Heart left ventricle (tissue), 16 donors: ENCODE measurements around the gene GRAMD2B. TPM values are rescaled to one million over a fixed set of nuclear protein-coding genes. Genes with fewer than 3 reads are reported as not detected.

Experiments
- ATAC-seq, 4 donors: fragments of 200-7000 bp; cut with Tn5 transposase; one replicate each; pipeline ENCODE4 v1.9.1; 2020 to 2022; ENCODE audit warnings: moderate library complexity in 4 of 4, mild to moderate bottlenecking in 3 of 4, moderate number of reproducible peaks in 1 of 4
- DNase-seq, 5 donors: peaks; one replicate each; pipeline ENCODE4 v3.0.0-alpha.2; 2020
- H3K27ac ChIP-seq, 12 donors: fragments of 200-600 bp; sonication (generic) in 4 of 12; one replicate each; pipeline versions ENCODE4 v1.5.0 to v1.8.0; 2016 to 2022; ENCODE audit warnings: mild to moderate bottlenecking in 2 of 12
- H3K27me3 ChIP-seq, 9 donors: fragments of 200-600 bp; sonication (generic) in 2 of 9; one replicate each; pipeline versions ENCODE4 v1.5.1 to v1.8.0; 2016 to 2022; ENCODE audit warnings: mild to moderate bottlenecking in 3 of 9
- H3K36me3 ChIP-seq, 9 donors: fragments of 200-600 bp; sonication (generic) in 2 of 9; one replicate each; pipeline versions ENCODE4 v1.5.0 to v1.8.0; 2018 to 2022; ENCODE audit warnings: mild to moderate bottlenecking in 2 of 9
- H3K4me1 ChIP-seq, 12 donors: fragments of 200-600 bp; sonication (generic) in 4 of 12; one replicate each; pipeline versions ENCODE4 v1.5.0 to v1.8.0; 2016 to 2022; ENCODE audit warnings: mild to moderate bottlenecking in 3 of 12
- H3K4me3 ChIP-seq, 12 donors: fragments of 200-600 bp; sonication (generic) in 4 of 12; one replicate each; pipeline versions ENCODE4 v1.5.0 to v1.8.0; 2017 to 2022; ENCODE audit warnings: mild to moderate bottlenecking in 9 of 12, moderate library complexity in 4 of 12
- H3K9me3 ChIP-seq, 12 donors: fragments of 200-600 bp; sonication (generic) in 4 of 12; one replicate each; pipeline versions ENCODE4 v1.5.0 to v1.8.0; 2016 to 2022; ENCODE audit warnings: mild to moderate bottlenecking in 1 of 12
- POLR2A ChIP-seq, 2 donors: fragments of 450-650 bp; IDR thresholded peaks; one replicate each; pipeline ENCODE4 v1.6.1; 2017; ENCODE audit warnings: antibody characterized with exemption in 2 of 2, mild to moderate bottlenecking in 2 of 2, moderate library complexity in 2 of 2
- WGBS, 4 donors: extraction: QIAGEN DNeasy Blood & Tissue Kit in 2 of 4; methylation state at CpG; one replicate each; pipeline versions ENCODE4 v1.1.5 to v1.1.7; 2013 to 2018; 5-methylcytosine and 5-hydroxymethylcytosine counted together
- intact Hi-C, 10 donors: fragments of 100-400 bp; cut with DNase I; formaldehyde crosslinking; loops; one replicate each; pipeline versions ENCODE4 v1.11.1 to v1.14.2; 2022
- polyA plus RNA-seq, 2 donors: library from polyadenylated mRNA; stranded (reverse); fragments of 200-250 nt; gene quantifications; one replicate each; pipeline ENCODE4 v1.2.3, GENCODE V29; 2013
- total RNA-seq, 9 donors: library from RNA; depleted of rRNA in 2 of 9; stranded (reverse); fragments of >200 nt in 2 of 9; fragmentation: NEBNext Ultra II Directional in 3 of 9; extraction: Animal tissue kit (Norgen Biotek cat#: 25700) in 3 of 9; gene quantifications; one replicate each; pipeline versions ENCODE4 v1.1.0 to v1.2.4, GENCODE V29; 2016 to 2023
- TF ChIP-seq, protein P1 (sequence below), 12 donors: fragments of 200-600 bp; sonication (generic) in 4 of 12; IDR thresholded peaks; one replicate each; pipeline versions ENCODE4 v1.5.0 to v1.8.0; 2018 to 2022; ENCODE audit warnings: antibody characterized with exemption in 12 of 12, mild to moderate bottlenecking in 5 of 12
- donor health status: ischemic (EF 13 %, LVEDD 7.1; RV severe dilation, severe dysfunction).
- donor health status: healthy with polysubstance abuse.
- donor health status: DM: no; HTN: yes; CAD: no.
- donor health status: DM: no; HTN: no; CAD: no.
- donor health status: ischemic (EF 25% LVEDD 6.9; RV normal size, moderate dysfunction).
- donor health status: ischemic (EF 25% LVEDD 5.7; RV mildly dilated, moderate dysfunction).
- donor health status: healthy.
- donor health status: DM: yes; HTN: yes; CAD: no.
- donor health status: ischemic (EF 35%, LVEDD 5.7; RV mildly dilated, moderate dysfunction).
- donor health status: nonischemic (EF 11% LVEDD 7.7; RV severe dilation, severe dysfunction).
- donor health status: DM: yes; HTN: yes; CAD: no.
- donor health status: PGD.
- donor health status: ischemic (EF 29% LVEDD 5.4; RV normal size, mild dysfunction).
- donor health status: nonischemic (EF 23%, LVEDD 6.1; RV moderate dilation, normal function).

The GRAMD2B gene
- total and polyA plus RNA-seq, 11 donors, result 7.4 to 50.4 (median 35.8) TPM

DNA sequence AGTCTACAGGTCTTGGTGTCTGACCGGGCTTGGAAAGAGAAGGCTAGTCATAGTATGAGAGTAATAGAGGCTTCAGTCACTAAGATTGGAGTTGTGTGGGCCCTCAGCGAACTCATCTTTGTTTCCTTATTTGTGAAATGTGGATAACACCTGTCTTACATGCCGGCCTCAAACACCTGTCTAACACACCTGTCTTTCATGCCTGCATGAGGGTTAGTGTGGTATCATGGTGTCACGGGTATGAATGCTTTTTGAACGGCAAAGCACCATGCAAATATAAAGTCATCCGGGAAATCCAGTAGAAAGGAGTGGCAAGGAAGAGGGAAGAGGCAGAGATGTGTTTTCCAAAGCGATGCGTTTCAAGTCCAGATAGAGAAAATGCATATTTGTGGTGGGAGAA lies 25.5 kb downstream of the GRAMD2B start:
- peaks cover 0 to 27% (median 14%) of the 10 kb centered on the region in 12 donors for H3K4me1 ChIP-seq
- intact Hi-C loops, result loop anchor here in 1 of 10 donors (2.0 kb wide), 1 partner anchor 76 kb away; no protein-coding TSS in a partner anchor
- TF ChIP-seq POLR2A (IDR thresholded peaks at IDR 0.05), result no peak
- TF ChIP-seq, protein P1, sequence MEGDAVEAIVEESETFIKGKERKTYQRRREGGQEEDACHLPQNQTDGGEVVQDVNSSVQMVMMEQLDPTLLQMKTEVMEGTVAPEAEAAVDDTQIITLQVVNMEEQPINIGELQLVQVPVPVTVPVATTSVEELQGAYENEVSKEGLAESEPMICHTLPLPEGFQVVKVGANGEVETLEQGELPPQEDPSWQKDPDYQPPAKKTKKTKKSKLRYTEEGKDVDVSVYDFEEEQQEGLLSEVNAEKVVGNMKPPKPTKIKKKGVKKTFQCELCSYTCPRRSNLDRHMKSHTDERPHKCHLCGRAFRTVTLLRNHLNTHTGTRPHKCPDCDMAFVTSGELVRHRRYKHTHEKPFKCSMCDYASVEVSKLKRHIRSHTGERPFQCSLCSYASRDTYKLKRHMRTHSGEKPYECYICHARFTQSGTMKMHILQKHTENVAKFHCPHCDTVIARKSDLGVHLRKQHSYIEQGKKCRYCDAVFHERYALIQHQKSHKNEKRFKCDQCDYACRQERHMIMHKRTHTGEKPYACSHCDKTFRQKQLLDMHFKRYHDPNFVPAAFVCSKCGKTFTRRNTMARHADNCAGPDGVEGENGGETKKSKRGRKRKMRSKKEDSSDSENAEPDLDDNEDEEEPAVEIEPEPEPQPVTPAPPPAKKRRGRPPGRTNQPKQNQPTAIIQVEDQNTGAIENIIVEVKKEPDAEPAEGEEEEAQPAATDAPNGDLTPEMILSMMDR (IDR thresholded peaks at IDR 0.05), result no peak
- H3K27me3 ChIP-seq, result no peaks in the 10 kb centered on the region
- WGBS, 4 donors, result 84 to 93% (median 88%) methylated on average over 8 of the region's 8 CpGs
- no peak overlapping the region for H3K27ac ChIP-seq
- no peaks in the 10 kb centered on the region for H3K9me3 ChIP-seq
- no peak for DNase-seq
- no peak for ATAC-seq
- H3K36me3 ChIP-seq, result peaks cover 0 to 9% (median 0%) of the 10 kb centered on the region in 9 donors
- no peak overlapping the region for H3K4me3 ChIP-seq

DNA sequence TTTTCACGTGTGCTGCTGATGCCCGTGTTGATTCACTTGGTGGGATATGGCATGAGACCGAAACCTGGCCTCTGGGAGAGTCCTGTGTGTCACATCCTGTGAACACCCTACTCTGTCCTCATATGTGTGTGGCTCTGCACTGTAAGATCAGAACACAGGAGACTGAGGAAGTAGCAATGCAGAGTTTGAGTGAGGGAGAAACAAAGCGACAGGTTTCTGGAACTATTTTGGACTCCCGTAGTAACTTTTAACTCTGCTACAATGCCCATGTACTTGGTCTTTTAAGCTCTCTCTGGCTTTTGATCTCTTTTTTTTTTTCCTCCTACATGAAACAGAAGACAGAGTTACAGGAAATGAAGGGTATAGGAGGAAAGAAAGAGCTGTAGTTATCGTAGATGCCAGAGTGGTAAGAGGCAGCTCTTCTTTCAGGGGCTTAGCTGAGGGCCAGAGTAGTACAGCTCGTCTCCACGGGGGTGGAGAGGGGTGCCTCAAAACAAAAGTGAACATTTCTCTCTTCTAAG lies 26.6 kb downstream of the GRAMD2B start:
- peaks cover 0 to 37% (median 21%) of the 10 kb centered on the region in 12 donors for H3K4me1 ChIP-seq
- intact Hi-C loops, result loop anchor here in 1 of 10 donors (2.0 kb wide), 1 partner anchor 77 kb away; no protein-coding TSS in a partner anchor
- WGBS, 4 donors, result 39 to 55% (median 45%) methylated on average over 8 of the region's 8 CpGs
- peak in 1 of 2 donors; percentile 30 for TF ChIP-seq POLR2A (IDR thresholded peaks at IDR 0.05)
- TF ChIP-seq, protein P1 (IDR thresholded peaks at IDR 0.05), result no peak
- ATAC-seq (peak; percentile 75 to 92 (median 83)), DNase-seq (peak in 1 of 5 donors; percentile 16)
- H3K9me3 ChIP-seq, result no peaks in the 10 kb centered on the region
- peaks cover 0 to 9% (median 0%) of the 10 kb centered on the region in 9 donors for H3K36me3 ChIP-seq
- H3K4me3 ChIP-seq, result peak overlapping the region in 5 of 12 donors; percentile 1 to 15 (median 8)
- peak overlapping the region in 10 of 12 donors; percentile 9 to 76 (median 42) for H3K27ac ChIP-seq
- no peaks in the 10 kb centered on the region for H3K27me3 ChIP-seq

DNA sequence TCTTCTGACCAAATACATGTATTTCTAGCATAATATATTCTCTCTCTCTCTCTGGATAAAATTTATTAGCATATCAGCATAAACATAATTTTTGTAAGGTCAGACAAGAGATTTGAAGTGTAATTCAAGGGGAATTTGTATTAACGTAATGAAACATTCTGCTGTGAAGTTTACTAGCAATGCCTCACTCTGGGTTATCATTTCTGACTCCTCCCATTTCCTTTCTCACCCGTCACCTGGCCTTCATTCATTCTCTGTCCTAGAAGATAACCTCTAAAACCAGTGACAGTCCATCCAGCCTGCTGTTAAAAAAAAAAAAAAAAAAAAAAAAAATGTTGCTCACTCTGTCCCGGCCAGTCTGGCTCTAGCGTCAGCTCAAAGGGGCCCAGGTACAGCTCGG lies 27.1 kb downstream of the GRAMD2B start:
- intact Hi-C loops, result no loop called here
- peaks cover 0 to 8% (median 0%) of the 10 kb centered on the region in 9 donors for H3K36me3 ChIP-seq
- peak overlapping the region in 2 of 12 donors; percentile 10 to 15 for H3K4me3 ChIP-seq
- DNase-seq, result no peak
- WGBS, 4 donors, result 52 to 72% (median 59%) methylated on average over 5 of the region's 5 CpGs
- H3K27me3 ChIP-seq, result no peaks in the 10 kb centered on the region
- TF ChIP-seq, protein P1 (IDR thresholded peaks at IDR 0.05), result no peak
- TF ChIP-seq POLR2A (IDR thresholded peaks at IDR 0.05), result no peak
- peaks cover 0 to 38% (median 21%) of the 10 kb centered on the region in 12 donors for H3K4me1 ChIP-seq
- H3K27ac ChIP-seq, result peak overlapping the region in 7 of 12 donors; percentile 9 to 76 (median 34)
- no peaks in the 10 kb centered on the region for H3K9me3 ChIP-seq
- ATAC-seq, result peak in 2 of 4 donors; percentile 38 to 46

DNA sequence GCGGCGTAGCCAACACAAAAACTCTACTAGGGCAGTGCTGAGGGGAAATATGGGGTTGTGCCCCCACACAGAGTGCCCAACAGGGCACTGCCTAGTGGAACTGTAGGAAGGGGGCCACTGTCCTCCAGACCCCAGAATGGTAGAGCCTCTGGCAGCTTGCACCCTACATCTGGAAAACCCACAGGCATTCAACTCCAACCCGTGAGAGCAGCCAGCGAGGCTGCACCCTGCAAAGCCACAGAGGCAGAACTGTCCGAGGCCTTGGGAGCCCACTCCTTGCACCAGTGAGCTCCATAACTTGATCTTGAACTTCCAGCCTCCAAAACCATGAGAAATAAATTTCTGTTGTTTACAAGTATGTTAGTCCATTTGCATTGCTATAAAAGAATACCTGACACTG lies 27.7 kb downstream of the GRAMD2B start:
- Histone ChIP-seq H3K9me3 (no peaks in the 10 kb centered on the region), H3K27me3 (no peaks in the 10 kb centered on the region), H3K36me3 (peaks cover 0 to 4% (median 0%) of the 10 kb centered on the region in 9 donors), H3K4me1 (peaks cover 0 to 38% (median 21%) of the 10 kb centered on the region in 12 donors), H3K4me3 (no peak overlapping the region), H3K27ac (no peak overlapping the region)
- WGBS, 4 donors, result 78 to 81% (median 78%) methylated on average over 5 of the region's 5 CpGs
- TF ChIP-seq, protein P1 (IDR thresholded peaks at IDR 0.05), result no peak
- no peak for TF ChIP-seq POLR2A (IDR thresholded peaks at IDR 0.05)
- DNase-seq (no peak), ATAC-seq (no peak)
- intact Hi-C loops, result no loop called here
